GM12878 (cell line): ENCODE data around the gene RPGRIP1L. TPM values are rescaled to one million over a fixed set of nuclear protein-coding genes. Genes with fewer than 3 reads are reported as not detected.

Experiments
- ATAC-seq: fragments of 200-7000 bp; cut with Tn5 transposase; 3 replicates; pipeline ENCODE4 v1.9.1; 2020; ENCODE audit warnings: mild to moderate bottlenecking, moderate library complexity
- BruUV-seq: library from RNA; stranded (reverse); fragments of 400-500 nt; replicated peaks from 2 replicates; lab custom pipeline; 2021; lab: Mats Ljungman, UMichigan
- CTCF ChIA-PET: fragments of 300-600 bp; sonication (Branson Sonifier 250); formaldehyde crosslinking; extraction: SDS; loops from one replicate; lab custom pipeline; 2021; ENCODE audit warnings: inconsistent platforms; lab: Yijun Ruan, JAX
- POLR2A ChIA-PET: fragments of 350-600 bp; formaldehyde crosslinking; extraction: SDS; loops from one replicate; lab custom pipeline; 2021; ENCODE audit warnings: inconsistent platforms; lab: Charles Lee
- RAD21 ChIA-PET: fragments of 300-600 bp; sonication (Branson Sonifier 250); formaldehyde crosslinking; loops from one replicate; lab custom pipeline; 2023; ENCODE audit warnings: antibody characterized with exemption; ENCODE audit not compliant: unreplicated experiment; lab: Charles Lee
- SMC1A ChIA-PET: fragments of 300-600 bp; sonication (Branson Sonifier 250); formaldehyde crosslinking; loops from one replicate; lab custom pipeline; 2023; ENCODE audit not compliant: unreplicated experiment, uncharacterized antibody; lab: Charles Lee
- DNase-seq: peaks from one replicate; pipeline ENCODE4 v3.0.0-alpha.2; 2011; ENCODE audit warnings: low read depth, low spot score
- FAIRE-seq: peaks from 3 replicates; lab custom pipeline; 2011; peaks lifted over from hg19 to GRCh38; lab: Jason Lieb, UNC
- H2AFZ ChIP-seq: 2 replicates; pipeline ENCODE4 v1.6.0; 2011; ENCODE audit warnings: low read depth, low read length, control low read depth; ENCODE audit not compliant: control insufficient read depth
- H3K27ac ChIP-seq: 2 replicates; pipeline ENCODE4 v1.5.1; 2011; ENCODE audit warnings: control low read depth; ENCODE audit not compliant: control insufficient read depth, insufficient read depth
- H3K27me3 ChIP-seq, 2 experiments: replicated peaks in 1 of 2; 2 replicates each; pipeline versions ENCODE4 v1.6.0 to v1.6.1; 2011; ENCODE audit warnings: low read length in 1 of 2; ENCODE audit not compliant: control insufficient read depth in 2 of 2, insufficient read depth in 2 of 2
- H3K36me3 ChIP-seq, 2 experiments: 2 replicates each; pipeline ENCODE4 v1.5.1; 2011; ENCODE audit warnings: low read length in 1 of 2; ENCODE audit not compliant: control insufficient read depth in 2 of 2, insufficient read depth in 2 of 2
- H3K4me1 ChIP-seq: 2 replicates; pipeline ENCODE4 v1.6.1; 2011; ENCODE audit warnings: mild to moderate bottlenecking, low read length, moderate library complexity, mixed read lengths; ENCODE audit not compliant: control insufficient read depth, insufficient read depth
- H3K4me2 ChIP-seq: 2 replicates; pipeline ENCODE4 v1.6.0; 2011; ENCODE audit warnings: control low read depth; ENCODE audit not compliant: control insufficient read depth, insufficient read depth
- H3K4me3 ChIP-seq: fragments of 200-600 bp; sonication (generic); 2 replicates; pipeline ENCODE4 v1.5.1; 2016
- H3K79me2 ChIP-seq: 2 replicates; pipeline ENCODE4 v1.6.0; 2011; ENCODE audit warnings: low read length; ENCODE audit not compliant: control insufficient read depth, insufficient read depth
- H3K9ac ChIP-seq: 2 replicates; pipeline ENCODE4 v1.8.0; 2011; ENCODE audit warnings: low read length, control low read depth, mixed read lengths; ENCODE audit not compliant: control insufficient read depth, insufficient read depth
- H3K9me3 ChIP-seq: replicated peaks from 3 replicates; pipeline ENCODE4 v1.5.1; 2011; ENCODE audit warnings: mild to moderate bottlenecking, low read length; ENCODE audit not compliant: control insufficient read depth, insufficient read depth
- H4K20me1 ChIP-seq: 2 replicates; pipeline ENCODE4 v1.6.0; 2011; ENCODE audit not compliant: control insufficient read depth, insufficient read depth
- FOS ChIP-seq: IDR thresholded peaks from 3 replicates; pipeline ENCODE4 v1.6.1; 2011; ENCODE audit warnings: borderline replicate concordance; ENCODE audit not compliant: insufficient read length; ENCODE audit errors: extremely low read depth
- POU2F2 ChIP-seq: IDR thresholded peaks from 3 replicates; pipeline ENCODE4 v1.6.1; 2011; ENCODE audit warnings: low read depth, mild to moderate bottlenecking, low read length, borderline replicate concordance
- RUNX3 ChIP-seq: IDR thresholded peaks from 2 replicates; pipeline ENCODE4 v1.6.1; 2012; ENCODE audit warnings: low read length, inconsistent platforms
- WGBS: methylation state at CpG from one replicate; pipeline ENCODE4 v1.1.6; 2016; ENCODE audit warnings: low lambda C conversion rate; ENCODE audit not compliant: insufficient replicate concordance, insufficient coverage; ENCODE audit errors: missing lambda C conversion rate; 5-methylcytosine and 5-hydroxymethylcytosine counted together
- in situ Hi-C: fragments of 300-500 bp; cut with MboI; formaldehyde crosslinking; loops from 9 replicates; pipeline ENCODE4 v1.14.3; 2018; ENCODE audit warnings: mixed read lengths
- intact Hi-C: fragments of 100-400 bp; cut with micrococcal nuclease; formaldehyde crosslinking; loops from one replicate; pipeline ENCODE4 v1.14.2; 2022; ENCODE audit not compliant: unreplicated experiment
- polyA plus RNA-seq, 11 experiments: library from polyadenylated mRNA; depleted of rRNA in 4 of 11; unstranded in 6 of 11; stranded (reverse) in 5 of 11; fragments of >200 nt; fragmentation: Nextera tagmentation in 4 of 11; fragmentation: Illumina TruSeq in 1 of 11; extraction: Ambion mirVana in 4 of 11; extraction: Trizol in 1 of 11; gene quantifications; 1 replicate in 1 of 11; 2 replicates in 10 of 11; pipeline versions ENCODE4 v1.2.1 to v1.2.3, GENCODE V29; 2011 to 2016; ENCODE audit warnings: inconsistent platforms in 2 of 11, missing spikeins in 2 of 11, low read depth in 1 of 11
- total RNA-seq, 4 experiments: library from RNA; depleted of rRNA in 3 of 4; stranded (reverse); fragments of >200 nt in 3 of 4; fragmentation: Illumina TruSeq in 1 of 4; extraction: Trizol in 1 of 4; gene quantifications; 2 replicates each; pipeline versions ENCODE4 v1.2.1 to v1.2.3, GENCODE V29; 2013 to 2021

The RPGRIP1L gene
- total and polyA plus RNA-seq, 10 of the 15 experiments (the other 5 are each of a cell fraction or from before 2014, with no cell fraction given): 3.5 to 9.6 (median 4.4) TPM

DNA sequence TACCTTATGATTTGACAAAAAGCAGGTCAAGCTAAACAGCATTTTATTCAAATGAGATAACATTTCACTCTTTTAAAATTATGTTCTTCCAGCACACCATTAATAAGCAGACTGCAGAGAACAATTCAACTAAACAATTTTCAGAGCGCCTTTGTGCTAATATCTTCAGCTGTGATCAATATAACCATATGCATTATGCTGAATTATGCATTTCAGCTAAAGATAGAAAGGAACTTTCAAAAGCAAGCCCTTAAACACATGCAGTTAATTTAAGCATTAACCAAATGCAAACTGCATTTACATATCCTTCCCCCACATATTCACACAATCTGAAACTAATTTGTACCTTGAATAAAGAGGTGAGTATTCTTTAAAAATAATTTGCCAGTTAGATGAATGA is 41.6 kb downstream of the RPGRIP1L start:
- FAIRE-seq (no peak), ATAC-seq (no peak)
- no peak overlapping the region for H3K27ac ChIP-seq
- no TSS peak for BruUV-seq
- no peak overlapping the region for H3K4me2 ChIP-seq
- ChIA-PET RAD21 (interaction anchor here (0.7 kb wide), 1 partner anchor 42 kb away, joined by 3 read pairs; the partner anchor contains the start of genes FTO and RPGRIP1L), CTCF (no interaction called here)
- in situ Hi-C loops: no loop called here
- 96% methylated on average over 1 of the region's 1 CpG for WGBS
- no peak for TF ChIP-seq POU2F2
- TF ChIP-seq, all 136 proteins: peak for 0
- Histone ChIP-seq H3K9ac (no peak overlapping the region), H3K27me3 (no peaks in the 10 kb centered on the region), H2AFZ (no peak overlapping the region), H3K4me3 (no peak overlapping the region), H3K36me3 (no peaks in the 10 kb centered on the region), H3K79me2 (no peaks in the 10 kb centered on the region), H3K9me3 (no peaks in the 10 kb centered on the region), H3K4me1 (peaks cover 8% of the 10 kb centered on the region; the same call in 1 of the 2 replicates), H4K20me1 (no peaks in the 10 kb centered on the region)
- intact Hi-C loops: no loop called here
- SMC1A ChIA-PET: no interaction called here
- POLR2A ChIA-PET: no interaction called here
- DNase-seq: no peak

DNA sequence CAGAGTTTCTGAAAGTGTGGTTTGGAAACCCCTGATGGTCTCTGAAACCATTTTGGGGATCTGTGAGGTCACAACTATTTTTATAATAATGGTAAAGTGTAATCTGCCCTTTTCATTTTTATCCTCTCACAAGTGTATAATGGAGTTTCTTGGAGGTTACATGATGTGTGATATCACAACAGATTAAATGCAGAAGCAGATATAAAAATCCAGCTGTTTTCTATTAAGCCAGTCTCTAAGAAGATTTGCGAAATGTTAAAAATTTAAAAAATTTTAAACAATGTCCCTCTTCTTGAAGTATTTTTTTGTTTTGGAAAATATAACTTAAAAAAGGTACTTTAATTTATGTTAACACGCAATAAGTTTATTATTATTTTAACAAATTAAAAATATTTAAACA is 48.7 kb downstream of the RPGRIP1L start:
- intact Hi-C loops (no loop called here), in situ Hi-C loops (no loop called here)
- DNase-seq (no peak), ATAC-seq (peak; percentile 29), FAIRE-seq (no peak)
- CTCF ChIA-PET: interaction anchor here (0.7 kb wide), 1 partner anchor 682 kb away, joined by 3 read pairs; no protein-coding TSS in a partner anchor
- Histone ChIP-seq H3K4me2 (no peak overlapping the region), H3K79me2 (no peaks in the 10 kb centered on the region), H3K9me3 (no peaks in the 10 kb centered on the region), H3K36me3 (no peaks in the 10 kb centered on the region), H3K4me3 (no peak overlapping the region), H3K4me1 (no peaks in the 10 kb centered on the region), H3K9ac (no peak overlapping the region), H2AFZ (no peak overlapping the region), H3K27ac (no peak overlapping the region), H3K27me3 (no peaks in the 10 kb centered on the region), H4K20me1 (no peaks in the 10 kb centered on the region)
- 98% methylated on average over 2 of the region's 2 CpGs for WGBS
- RAD21 ChIA-PET: no interaction called here
- no TSS peak for BruUV-seq
- SMC1A ChIA-PET: interaction anchor here (0.7 kb wide), 1 partner anchor 55 kb away, joined by 3 read pairs; no protein-coding TSS in a partner anchor
- TF ChIP-seq RUNX3 (peak; percentile 63), FOS (no peak)
- POLR2A ChIA-PET: no interaction called here
